CD4-positive, CD25-positive, alpha-beta regulatory T cell (primary cell): ENCODE results near the gene FXYD7. TPM values are rescaled to one million over a fixed set of nuclear protein-coding genes. Genes with fewer than 3 reads are reported as not detected.
"Not testable (repeated sequence)": the region's sequence is repeated elsewhere in the genome, so short reads cannot be mapped to it uniquely, and the experiment has no call there.

ENCODE experiments used
- ATAC-seq, 2 donors: fragments of 150-1000 bp; cut with Tn5 transposase; one replicate each; pipeline ENCODE4 v1.10.0; 2021; ENCODE audit warnings: low read depth in 2 of 2, moderate number of reproducible peaks in 2 of 2, moderate library complexity in 1 of 2
- DNase-seq, 3 donors: peaks; one replicate each; pipeline versions ENCODE4 v3.0.0 to v3.0.0-alpha.2; 2012 to 2022; ENCODE audit warnings: mixed read lengths in 1 of 3
- H3K27ac ChIP-seq: one replicate; pipeline ENCODE4 v1.7.0; 2013; ENCODE audit warnings: mild to moderate bottlenecking, low read length; ENCODE audit not compliant: insufficient read depth, poor library complexity, severe bottlenecking
- H3K27me3 ChIP-seq: one replicate; pipeline ENCODE4 v1.7.0; 2013; ENCODE audit warnings: low read length; ENCODE audit not compliant: control insufficient read depth, insufficient read depth
- H3K36me3 ChIP-seq: one replicate; pipeline ENCODE4 v1.7.0; 2013; ENCODE audit warnings: mild to moderate bottlenecking, low read length, moderate library complexity; ENCODE audit not compliant: control insufficient read depth, insufficient read depth
- H3K4me1 ChIP-seq: 2 replicates; pipeline ENCODE4 v1.7.0; 2013; ENCODE audit warnings: mild to moderate bottlenecking, low read length; ENCODE audit not compliant: insufficient read depth, control insufficient read depth, poor library complexity, severe bottlenecking
- H3K4me3 ChIP-seq: one replicate; pipeline ENCODE4 v1.7.0; 2013; ENCODE audit warnings: low read depth, mild to moderate bottlenecking, low read length, moderate library complexity
- H3K9me3 ChIP-seq, 2 experiments: 1 replicate in 1 of 2; 2 replicates in 1 of 2; pipeline ENCODE4 v1.7.0; 2013; ENCODE audit warnings: low read length in 2 of 2, mild to moderate bottlenecking in 1 of 2, moderate library complexity in 1 of 2; ENCODE audit not compliant: control insufficient read depth in 2 of 2
- H3K27ac Mint-ChIP-seq, 3 donors: one replicate each; pipeline ENCODE4 v1.8.0; 2020 to 2022; ENCODE audit warnings: mild to moderate bottlenecking in 3 of 3, mixed read lengths in 3 of 3, moderate library complexity in 2 of 3
- H3K27me3 Mint-ChIP-seq: one replicate; pipeline ENCODE4 v1.8.0; 2022; ENCODE audit warnings: mild to moderate bottlenecking, mixed read lengths
- H3K36me3 Mint-ChIP-seq: one replicate; pipeline ENCODE4 v1.8.0; 2020; ENCODE audit warnings: mixed read lengths
- H3K4me1 Mint-ChIP-seq, 4 donors: one replicate each; pipeline ENCODE4 v1.8.0; 2020 to 2022; ENCODE audit warnings: mixed read lengths in 4 of 4, mild to moderate bottlenecking in 1 of 4
- H3K4me3 Mint-ChIP-seq, 4 donors: one replicate each; pipeline ENCODE4 v1.8.0; 2020 to 2022; ENCODE audit warnings: mild to moderate bottlenecking in 4 of 4, mixed read lengths in 4 of 4, moderate library complexity in 3 of 4
- H3K9me3 Mint-ChIP-seq, 7 donors: one replicate each; pipeline ENCODE4 v1.8.0; 2020 to 2022; ENCODE audit warnings: mixed read lengths in 7 of 7, mild to moderate bottlenecking in 3 of 7, moderate library complexity in 2 of 7
- polyA plus RNA-seq, 4 donors: library from polyadenylated mRNA; unstranded; fragments of 300-500 nt; fragmentation: Illumina TruSeq; gene quantifications; one replicate each; pipeline ENCODE4 v1.2.3, GENCODE V29; 2021
- total RNA-seq: library from RNA; stranded (reverse); gene quantifications from one replicate; pipeline ENCODE4 v1.2.3, GENCODE V29; 2022

Gene FXYD7
- total and polyA plus RNA-seq, 5 donors from 2014 or later: 3.2 to 9.3 (median 4.9) TPM

DNA sequence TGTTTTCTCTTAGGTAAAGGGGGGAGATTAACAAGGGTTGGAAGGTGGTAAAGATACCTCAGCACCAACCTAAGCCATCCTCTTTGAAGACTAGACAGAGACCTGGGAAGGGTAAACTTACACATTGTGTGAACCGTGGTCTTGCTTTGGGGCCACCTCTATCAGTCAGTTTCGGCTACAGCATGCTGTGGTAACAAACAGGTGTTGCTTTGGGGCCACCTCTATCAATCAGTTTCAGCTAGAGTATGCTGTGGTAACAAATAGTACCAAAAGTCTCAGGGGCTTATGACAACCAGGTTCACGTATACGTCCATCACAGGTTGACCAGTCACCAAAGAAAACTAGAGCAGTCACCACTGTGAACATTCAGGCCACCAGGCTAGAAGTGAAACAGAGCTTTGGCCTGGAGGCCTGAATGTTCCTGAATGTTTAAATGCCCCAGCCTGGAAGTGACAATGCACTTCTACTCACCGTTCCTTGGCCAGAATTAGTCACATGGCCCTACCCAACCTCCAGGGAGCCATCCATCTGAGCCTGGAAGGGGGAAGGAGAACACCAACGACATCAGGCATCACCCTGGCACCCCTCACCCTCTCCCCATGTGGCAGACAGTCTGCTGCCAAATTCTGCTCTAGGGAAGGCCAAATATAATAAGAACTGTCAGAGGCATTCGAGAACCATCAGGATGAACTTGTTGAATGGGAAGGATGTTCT is 3.8 kb downstream of the FXYD7 start:
- Histone ChIP-seq H3K9me3 (no peaks in the 10 kb centered on the region), H3K27ac (no peak overlapping the region), H3K4me1 (peaks cover 27% of the 10 kb centered on the region), H3K4me3 (no peak overlapping the region), H3K36me3 (no peaks in the 10 kb centered on the region), H3K27me3 (no peaks in the 10 kb centered on the region)
- DNase-seq: no peak
- Mint-ChIP-seq H3K27ac (peak overlapping the region in 2 of 3 donors; percentile 33 to 49), H3K36me3 (peaks cover 5% of the 10 kb centered on the region), H3K4me1 (peaks cover 1 to 31% (median 10%) of the 10 kb centered on the region in 4 donors), H3K9me3 (no peaks in the 10 kb centered on the region), H3K27me3 (peaks cover 3% of the 10 kb centered on the region), H3K4me3 (peak overlapping the region in 1 of 4 donors; percentile 18)
- ATAC-seq: no peak

DNA sequence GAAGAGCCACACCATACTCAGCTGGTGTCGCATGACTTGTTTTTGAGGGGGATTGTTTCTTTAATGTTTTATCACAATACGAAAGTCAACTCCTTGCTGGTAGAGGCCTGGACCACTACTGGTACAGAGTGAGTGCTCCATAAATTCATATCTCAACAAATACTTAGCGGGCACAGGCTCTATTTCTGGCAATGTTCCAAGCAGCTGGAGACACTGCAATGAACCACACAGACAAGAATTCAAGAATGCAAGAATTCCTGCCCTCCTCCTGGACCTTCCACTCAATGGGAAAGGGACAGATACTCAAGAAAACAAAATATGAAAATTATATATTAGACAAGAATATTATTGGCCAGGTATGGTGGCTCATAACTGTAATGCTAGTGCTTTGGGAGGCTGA is 6.4 kb downstream of the FXYD7 start:
- no peaks in the 10 kb centered on the region for H3K27me3 ChIP-seq
- no peaks in the 10 kb centered on the region for H3K36me3 ChIP-seq
- H3K9me3 ChIP-seq: no peaks in the 10 kb centered on the region
- Mint-ChIP-seq H3K9me3 (no peaks in the 10 kb centered on the region), H3K4me1 (peaks cover 2 to 30% (median 6%) of the 10 kb centered on the region in 4 donors), H3K4me3 (peak overlapping the region in 1 of 4 donors; percentile 62), H3K36me3 (peaks cover 5% of the 10 kb centered on the region), H3K27ac (peak overlapping the region in 2 of 3 donors; percentile 24 to 73), H3K27me3 (no peaks in the 10 kb centered on the region)
- ATAC-seq: no peak
- peaks cover 15% of the 10 kb centered on the region for H3K4me1 ChIP-seq
- no peak for DNase-seq
- H3K27ac ChIP-seq: no peak overlapping the region
- H3K4me3 ChIP-seq: no peak overlapping the region

DNA sequence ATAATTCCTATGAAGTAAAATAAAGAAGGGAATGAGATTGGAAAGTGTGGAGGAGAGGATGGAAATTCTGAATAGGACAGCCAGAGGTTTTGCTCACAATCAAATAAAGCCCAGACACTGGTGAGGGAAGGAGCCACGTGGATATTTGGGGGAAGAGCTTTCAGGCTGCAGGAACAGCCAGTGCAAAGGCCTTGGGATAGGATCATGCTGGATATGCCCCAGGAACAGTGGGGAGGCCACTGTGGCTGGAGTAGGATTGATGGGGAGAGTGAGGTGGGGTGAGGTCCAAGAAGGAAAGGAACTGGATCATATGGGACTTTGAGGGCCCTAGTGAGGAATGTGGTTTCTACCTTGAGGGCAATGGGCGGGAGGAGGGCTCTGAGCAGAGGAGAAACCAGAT is 7.4 kb downstream of the FXYD7 start:
- H3K9me3 Mint-ChIP-seq: peaks cover 0 to 3% (median 0%) of the 10 kb centered on the region in 7 donors
- ATAC-seq: no peak
- Histone ChIP-seq H3K27me3 (no peaks in the 10 kb centered on the region), H3K27ac (no peak overlapping the region), H3K4me1 (peaks cover 19% of the 10 kb centered on the region), H3K9me3 (no peaks in the 10 kb centered on the region), H3K4me3 (no peak overlapping the region), H3K36me3 (no peaks in the 10 kb centered on the region)
- peaks cover 5% of the 10 kb centered on the region for H3K36me3 Mint-ChIP-seq
- peak overlapping the region in 3 of 4 donors; percentile 28 to 62 (median 52) for H3K4me3 Mint-ChIP-seq
- peaks cover 2 to 28% (median 10%) of the 10 kb centered on the region in 4 donors for H3K4me1 Mint-ChIP-seq
- peak overlapping the region in 2 of 3 donors; percentile 67 to 71 for H3K27ac Mint-ChIP-seq
- H3K27me3 Mint-ChIP-seq: peaks cover 6% of the 10 kb centered on the region
- DNase-seq: no peak

DNA sequence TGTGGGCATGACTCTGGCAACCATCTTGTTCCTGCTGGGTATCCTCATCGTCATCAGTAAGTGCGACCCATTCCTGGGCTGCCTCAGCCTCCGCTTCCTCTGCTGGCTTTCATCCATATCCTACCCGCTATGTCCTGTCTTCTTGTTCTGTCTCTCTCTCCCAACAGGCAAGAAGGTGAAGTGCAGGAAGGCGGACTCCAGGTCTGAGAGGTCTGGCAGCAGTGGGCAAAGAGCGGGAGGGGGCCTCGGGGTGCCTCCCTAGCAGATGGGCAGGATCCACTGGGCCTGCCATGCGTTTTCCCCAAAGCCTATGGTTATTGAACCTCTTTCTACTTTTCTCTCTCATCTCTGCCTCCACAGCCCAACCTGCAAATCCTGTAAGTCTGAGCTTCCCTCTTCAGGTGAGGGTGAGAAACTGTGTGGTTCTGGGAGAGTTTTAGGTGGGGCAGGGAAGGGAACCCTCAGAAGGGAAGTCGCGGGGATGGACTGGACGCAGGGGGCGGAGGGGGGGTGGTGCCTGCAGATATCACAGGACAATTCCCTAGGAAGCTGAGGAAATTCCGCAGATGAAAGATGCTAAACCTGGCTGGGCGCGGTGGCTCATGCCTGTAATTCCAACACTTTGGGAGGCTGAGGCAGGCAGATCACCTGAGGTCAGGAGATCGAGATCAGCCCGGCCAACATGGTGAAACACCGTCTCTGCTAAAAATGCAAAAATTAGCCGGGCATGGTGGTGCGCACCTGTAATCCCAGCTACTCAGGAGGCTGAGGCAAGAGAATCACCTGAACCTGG is 8.4 kb downstream of the FXYD7 start:
- H3K4me1 Mint-ChIP-seq: peaks cover 4 to 38% (median 17%) of the 10 kb centered on the region in 4 donors
- H3K36me3 Mint-ChIP-seq: peaks cover 13% of the 10 kb centered on the region
- no peaks in the 10 kb centered on the region for H3K9me3 ChIP-seq
- H3K4me3 Mint-ChIP-seq: peak overlapping the region in 3 of 4 donors; percentile 21 to 62 (median 62)
- no peak overlapping the region for H3K4me3 ChIP-seq
- H3K27ac Mint-ChIP-seq: peak overlapping the region in 1 of 3 donors; percentile 77
- H3K27me3 ChIP-seq: no peaks in the 10 kb centered on the region
- peaks cover 0 to 3% (median 0%) of the 10 kb centered on the region in 7 donors for H3K9me3 Mint-ChIP-seq
- DNase-seq (no peak), ATAC-seq (no peak)
- peaks cover 27% of the 10 kb centered on the region for H3K4me1 ChIP-seq
- peaks cover 6% of the 10 kb centered on the region for H3K27me3 Mint-ChIP-seq
- H3K27ac ChIP-seq: no peak overlapping the region
- H3K36me3 ChIP-seq: peaks cover under 1% of the 10 kb centered on the region

DNA sequence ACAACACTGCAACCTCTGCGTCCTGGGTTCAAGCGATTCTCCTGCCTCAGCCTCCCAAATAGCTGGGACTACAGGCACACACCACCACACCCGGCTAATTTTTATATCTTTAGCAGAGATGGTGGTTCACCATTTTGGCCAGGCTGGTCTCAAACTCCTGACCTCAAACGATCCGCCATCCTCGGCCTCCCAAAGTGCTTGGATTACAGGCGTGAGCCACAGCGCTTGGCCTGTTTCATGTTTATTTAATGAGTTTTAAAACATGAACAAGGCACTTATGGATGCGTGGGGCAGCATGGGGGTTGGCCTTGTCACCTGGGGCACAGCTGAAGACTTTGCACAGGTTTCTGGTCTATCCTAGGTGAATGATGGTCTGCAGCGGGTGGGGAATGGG is 10.1 kb downstream of the FXYD7 start:
- H3K27me3 Mint-ChIP-seq, H3K9me3 Mint-ChIP-seq, H3K9me3 ChIP-seq, H3K27ac ChIP-seq, ATAC-seq, DNase-seq, H3K27me3 ChIP-seq: not testable (repeated sequence)
- Mint-ChIP-seq H3K4me3 (peak overlapping the region; percentile 98 to 100 (median 100)), H3K36me3 (peaks cover 26% of the 10 kb centered on the region), H3K4me1 (peaks cover 4 to 54% (median 25%) of the 10 kb centered on the region in 4 donors), H3K27ac (peak overlapping the region; percentile 74 to 99 (median 98))
- peaks cover 43% of the 10 kb centered on the region for H3K4me1 ChIP-seq
- H3K4me3 ChIP-seq: peak overlapping the region; percentile 51
- peaks cover 16% of the 10 kb centered on the region for H3K36me3 ChIP-seq

DNA sequence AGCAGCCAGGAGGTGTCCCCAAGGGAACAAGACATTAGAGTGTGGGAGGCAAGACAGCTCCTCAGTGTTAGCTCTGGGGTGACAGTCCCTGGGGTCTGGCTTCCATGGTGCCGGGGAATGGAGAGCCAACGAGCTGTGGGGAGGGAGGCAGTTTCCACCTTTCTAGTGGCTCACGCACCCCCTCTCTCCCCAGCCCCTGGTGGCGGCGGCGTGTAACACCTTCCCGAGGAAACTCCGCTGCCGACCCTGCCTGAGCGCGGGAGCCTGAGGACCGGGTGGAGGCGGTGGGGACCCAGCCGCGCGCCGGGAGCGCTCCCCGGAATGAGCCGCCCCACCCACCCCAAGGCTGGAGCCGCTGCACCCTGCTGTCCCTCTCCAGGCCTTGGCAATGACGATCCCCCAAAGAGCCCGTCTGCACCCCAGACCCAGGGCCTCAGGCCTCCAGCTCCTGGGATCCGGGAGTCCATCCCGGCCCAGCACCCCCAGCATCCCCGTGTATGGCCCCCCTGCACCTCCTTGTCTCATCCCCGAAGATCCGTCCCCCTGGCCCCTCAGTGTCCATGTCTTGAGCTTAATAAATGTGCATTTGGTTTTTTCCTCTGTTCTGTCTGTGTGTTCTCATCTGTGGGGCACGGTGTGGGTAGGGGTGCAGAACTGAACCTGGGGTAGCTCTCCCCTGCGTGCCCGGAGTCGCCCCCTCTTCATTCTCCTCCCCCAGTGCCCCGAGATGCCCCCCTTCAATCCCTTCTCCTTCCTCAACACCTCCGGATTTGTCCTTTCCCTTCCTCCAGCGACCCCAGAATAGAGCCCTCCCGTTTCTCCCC is 10.9 kb downstream of the FXYD7 start:
- peaks cover 0 to 3% (median 0%) of the 10 kb centered on the region in 7 donors for H3K9me3 Mint-ChIP-seq
- H3K36me3 Mint-ChIP-seq: peaks cover 34% of the 10 kb centered on the region
- Histone ChIP-seq H3K27me3 (no peaks in the 10 kb centered on the region), H3K9me3 (no peaks in the 10 kb centered on the region), H3K4me1 (peaks cover 45% of the 10 kb centered on the region), H3K4me3 (peak overlapping the region; percentile 71), H3K36me3 (peaks cover 24% of the 10 kb centered on the region), H3K27ac (peak overlapping the region; percentile 83)
- peak overlapping the region; percentile 98 to 99 (median 99) for H3K27ac Mint-ChIP-seq
- peak overlapping the region; percentile 98 to 100 (median 100) for H3K4me3 Mint-ChIP-seq
- ATAC-seq: peak; percentile 63 to 69
- peaks cover 6% of the 10 kb centered on the region for H3K27me3 Mint-ChIP-seq
- H3K4me1 Mint-ChIP-seq: peaks cover 9 to 62% (median 31%) of the 10 kb centered on the region in 4 donors
- DNase-seq: peak; percentile 64 to 79 (median 69)
